HCT116 (cell line): ENCODE results near the gene TXNRD3. TPM values are rescaled to one million over a fixed set of nuclear protein-coding genes. Genes with fewer than 3 reads are reported as not detected.

ENCODE experiments used
- ATAC-seq: fragments of 200-7000 bp; cut with Tn5 transposase; 2 replicates; pipeline ENCODE4 v1.9.1; 2020; ENCODE audit warnings: mild to moderate bottlenecking, moderate library complexity
- BruUV-seq: library from RNA; stranded (reverse); fragments of 400-500 nt; replicated peaks from 2 replicates; lab custom pipeline; 2021; lab: Mats Ljungman, UMichigan
- CTCF ChIA-PET: fragments of 300-600 bp; sonication (Branson Sonifier 250); formaldehyde crosslinking; loops from one replicate; lab custom pipeline; 2021; ENCODE audit warnings: antibody characterized with exemption; lab: Charles Lee
- POLR2A ChIA-PET: fragments of 300-600, 350-600 bp; sonication (Branson Sonifier 250); formaldehyde crosslinking; loops from one replicate; lab custom pipeline; 2021; ENCODE audit warnings: antibody characterized with exemption; lab: Charles Lee
- RAD21 ChIA-PET, 2 experiments: fragments of 300-600 bp; sonication (Branson Sonifier 250); formaldehyde crosslinking; loops; one replicate each; lab custom pipeline; 2023; ENCODE audit warnings: low total read pairs in 2 of 2; ENCODE audit not compliant: uncharacterized antibody in 2 of 2, unreplicated experiment in 2 of 2, low non-redundant PET in 1 of 2; lab: Charles Lee
- DNase-seq: peaks from one replicate; pipeline ENCODE4 v3.0.0-alpha.2; 2010; ENCODE audit warnings: low read depth, low spot score
- H2AFZ ChIP-seq: fragments of 200-600 bp; shearing (Covaris generic), sonication (generic); 2 replicates; pipeline ENCODE4 v1.6.1; 2017; ENCODE audit warnings: low read depth, mixed run types, mixed read lengths, antibody characterized with exemption, low read length; ENCODE audit not compliant: poor library complexity, severe bottlenecking
- H3K27ac ChIP-seq: 2 replicates; pipeline ENCODE4 v1.5.1; 2012; ENCODE audit warnings: low read depth, low read length
- H3K27me3 ChIP-seq: fragments of 200-600 bp; sonication (generic); 2 replicates; pipeline ENCODE4 v1.6.1; 2016; ENCODE audit warnings: mixed run types, low read length, mixed read lengths; ENCODE audit not compliant: insufficient read depth
- H3K36me3 ChIP-seq, 2 experiments: fragments of 200-500 bp in 1 of 2; fragments of 200-600 bp in 1 of 2; sonication (Bioruptor generic) in 1 of 2; sonication (generic) in 1 of 2; 2 replicates each; pipeline versions ENCODE4 v1.5.1 to v1.6.1; 2014 to 2016; ENCODE audit warnings: low read length in 2 of 2, inconsistent platforms in 1 of 2, mixed read lengths in 1 of 2, mixed run types in 1 of 2; ENCODE audit not compliant: insufficient read depth in 2 of 2, control insufficient read depth in 1 of 2
- H3K4me1 ChIP-seq, 2 experiments: fragments of 200-600 bp in 1 of 2; sonication (generic) in 1 of 2; 2 replicates each; pipeline versions ENCODE4 v1.5.1 to v1.6.1; 2012 to 2017; ENCODE audit warnings: low read length in 2 of 2, inconsistent platforms in 1 of 2, mild to moderate bottlenecking in 1 of 2, mixed read lengths in 1 of 2, mixed run types in 1 of 2, moderate library complexity in 1 of 2; ENCODE audit not compliant: insufficient read depth in 2 of 2, control insufficient read depth in 1 of 2
- H3K4me2 ChIP-seq: fragments of 200-600 bp; sonication (generic); 2 replicates; pipeline ENCODE4 v1.6.1; 2017; ENCODE audit warnings: mixed run types, low read length, mixed read lengths
- H3K4me3 ChIP-seq, 2 experiments: fragments of 200-600 bp in 1 of 2; sonication (generic) in 1 of 2; replicated peaks in 1 of 2; 2 replicates each; pipeline ENCODE4 v1.5.1; 2011 to 2016; ENCODE audit warnings: low read length in 2 of 2, control low read depth in 1 of 2, low read depth in 1 of 2, mild to moderate bottlenecking in 1 of 2, mixed read lengths in 1 of 2, mixed run types in 1 of 2
- H3K79me2 ChIP-seq: fragments of 200-600 bp; sonication (generic); 2 replicates; pipeline ENCODE4 v1.6.1; 2017; ENCODE audit warnings: mild to moderate bottlenecking, mixed run types, low read length, moderate library complexity, mixed read lengths; ENCODE audit not compliant: insufficient read depth
- H3K9ac ChIP-seq: fragments of 200-600 bp; sonication (generic); 2 replicates; pipeline ENCODE4 v1.6.1; 2016; ENCODE audit warnings: low read length, mixed read lengths
- H3K9me2 ChIP-seq: fragments of 200-600 bp; sonication (generic), shearing (Covaris generic); 2 replicates; pipeline ENCODE4 v1.6.1; 2017; ENCODE audit warnings: mixed run types, mild to moderate bottlenecking, moderate library complexity; ENCODE audit not compliant: insufficient read depth
- H3K9me3 ChIP-seq, 2 experiments: fragments of 200-500 bp in 1 of 2; fragments of 200-600 bp in 1 of 2; sonication (Bioruptor generic) in 1 of 2; sonication (generic) in 1 of 2; 2 replicates each; pipeline ENCODE4 v1.6.1; 2014 to 2017; ENCODE audit warnings: low read length in 2 of 2, mixed read lengths in 2 of 2, inconsistent platforms in 1 of 2, low read depth in 1 of 2, mild to moderate bottlenecking in 1 of 2, mixed run types in 1 of 2, moderate library complexity in 1 of 2; ENCODE audit not compliant: control insufficient read depth in 1 of 2, insufficient read depth in 1 of 2
- H4K20me1 ChIP-seq: fragments of 200-600 bp; sonication (generic), shearing (Covaris generic); 2 replicates; pipeline ENCODE4 v1.6.1; 2017; ENCODE audit warnings: mixed run types, mild to moderate bottlenecking, moderate library complexity; ENCODE audit not compliant: insufficient read depth
- CBX3 ChIP-seq: IDR thresholded peaks from 2 replicates; pipeline ENCODE4 v1.6.1; 2012; ENCODE audit warnings: low read depth
- CEBPB ChIP-seq: IDR thresholded peaks from 2 replicates; pipeline ENCODE4 v1.6.1; 2012; ENCODE audit warnings: low read depth
- EGR1 ChIP-seq: IDR thresholded peaks from 2 replicates; pipeline ENCODE4 v1.6.1; 2012; ENCODE audit warnings: low read depth
- ELF1 ChIP-seq: IDR thresholded peaks from 2 replicates; pipeline ENCODE4 v1.6.1; 2012; ENCODE audit warnings: low read depth, borderline replicate concordance
- EZH2phosphoT487 ChIP-seq: fragments of 200-600 bp; IDR thresholded peaks from 2 replicates; pipeline ENCODE4 v1.6.1; 2018; ENCODE audit warnings: antibody characterized with exemption, borderline replicate concordance
- FOSL1 ChIP-seq: IDR thresholded peaks from 2 replicates; pipeline ENCODE4 v1.6.1; 2012; ENCODE audit warnings: low read depth
- JUND ChIP-seq: IDR thresholded peaks from 2 replicates; pipeline ENCODE4 v1.6.1; 2012
- MAX ChIP-seq: IDR thresholded peaks from 2 replicates; pipeline ENCODE4 v1.6.1; 2012
- POLR2AphosphoS5 ChIP-seq: IDR thresholded peaks from 2 replicates; pipeline ENCODE4 v1.6.1; 2011; ENCODE audit warnings: mild to moderate bottlenecking, low read depth, low read length, moderate library complexity
- RAD21 ChIP-seq: IDR thresholded peaks from 2 replicates; pipeline ENCODE4 v1.6.1; 2012; ENCODE audit warnings: low read depth, mild to moderate bottlenecking
- REST ChIP-seq: IDR thresholded peaks from 2 replicates; pipeline ENCODE4 v1.6.1; 2012; ENCODE audit warnings: low read depth
- SIN3A ChIP-seq: IDR thresholded peaks from 2 replicates; pipeline ENCODE4 v1.6.1; 2012; ENCODE audit warnings: low read depth
- SRF ChIP-seq: IDR thresholded peaks from 2 replicates; pipeline ENCODE4 v1.6.1; 2012; ENCODE audit warnings: low read depth
- TCF7L2 ChIP-seq: IDR thresholded peaks from 2 replicates; pipeline ENCODE4 v1.7.0; 2011; ENCODE audit warnings: borderline replicate concordance, inconsistent platforms; ENCODE audit not compliant: insufficient read depth, insufficient read length; ENCODE audit errors: extremely low read depth
- YY1 ChIP-seq: IDR thresholded peaks from 2 replicates; pipeline ENCODE4 v1.6.1; 2011; ENCODE audit warnings: low read length, low read depth, moderate library complexity, mild to moderate bottlenecking; ENCODE audit not compliant: insufficient replicate concordance; ENCODE audit errors: extremely low read depth
- ZFX ChIP-seq: fragments of 450-650 bp; IDR thresholded peaks from 2 replicates; pipeline ENCODE4 v1.6.1; 2017
- ZNF274 ChIP-seq: fragments of 200-500 bp; sonication (Bioruptor generic); IDR thresholded peaks from 2 replicates; pipeline ENCODE4 v1.6.1; 2014; ENCODE audit warnings: mild to moderate bottlenecking, low read depth, low read length, inconsistent platforms
- intact Hi-C: fragments of 100-400 bp; cut with micrococcal nuclease; formaldehyde crosslinking; loops from 2 replicates; pipeline ENCODE4 v1.10.0; 2022
- total RNA-seq: library from RNA; stranded (reverse); gene quantifications from one replicate; pipeline ENCODE4 v1.2.1, GENCODE V29; 2021; ENCODE audit not compliant: unreplicated experiment

The TXNRD3 gene
- total RNA-seq, 1 experiment from 2014 or later, result 19.3 TPM

GRCh38 chr3:126578702-126579101, 76.2 kb downstream of the TXNRD3 start:
- intact Hi-C loops, result no loop called here
- RAD21 ChIA-PET, result no interaction called here
- Histone ChIP-seq H3K79me2 (no peaks in the 10 kb centered on the region), H4K20me1 (no peaks in the 10 kb centered on the region), H3K9me2 (no peaks in the 10 kb centered on the region), H3K9ac (no peak overlapping the region), H3K4me3 (no peak overlapping the region), H3K9me3 (no peaks in the 10 kb centered on the region), H3K27ac (no peak overlapping the region), H2AFZ (no peak overlapping the region), H3K4me2 (no peak overlapping the region), H3K36me3 (no peaks in the 10 kb centered on the region), H3K27me3 (no peaks in the 10 kb centered on the region), H3K4me1 (no peaks in the 10 kb centered on the region)
- TF ChIP-seq ZFX, result no peak
- TF ChIP-seq SRF, result no peak
- CTCF ChIA-PET, result no interaction called here
- no peak for ATAC-seq
- BruUV-seq, result no TSS peak
- POLR2A ChIA-PET, result no interaction called here
- no peak for DNase-seq

GRCh38 chr3:126577261-126577660, 77.7 kb downstream of the TXNRD3 start:
- ChIA-PET CTCF (no interaction called here), RAD21 (no interaction called here)
- DNase-seq (no peak), ATAC-seq (no peak)
- Histone ChIP-seq H3K79me2 (no peaks in the 10 kb centered on the region), H3K27me3 (no peaks in the 10 kb centered on the region), H3K9me3 (no peaks in the 10 kb centered on the region), H3K36me3 (no peaks in the 10 kb centered on the region), H3K9ac (no peak overlapping the region), H3K27ac (no peak overlapping the region), H2AFZ (no peak overlapping the region)
- intact Hi-C loops, result no loop called here
- no peak for TF ChIP-seq YY1
- TF ChIP-seq SIN3A, result no peak
- no peak for TF ChIP-seq ELF1
- no peak for TF ChIP-seq POLR2AphosphoS5
- TF ChIP-seq CEBPB, result no peak
- TF ChIP-seq RAD21, result no peak
- no peak for TF ChIP-seq EGR1
- TF ChIP-seq EZH2phosphoT487, result no peak
- TF ChIP-seq CBX3, result no peak
- no peak for TF ChIP-seq FOSL1
- TF ChIP-seq JUND, result no peak
- no peak for TF ChIP-seq MAX
- no peak for TF ChIP-seq TCF7L2
- TF ChIP-seq ZNF274, result no peak
- TF ChIP-seq SRF, result no peak
- TF ChIP-seq REST, result no peak
- TF ChIP-seq, all 23 proteins: peak for 0
- POLR2A ChIA-PET, result no interaction called here
- H3K4me3 ChIP-seq, result no peak overlapping the region
- no peaks in the 10 kb centered on the region for H4K20me1 ChIP-seq
- no TSS peak for BruUV-seq
- H3K4me1 ChIP-seq, result no peaks in the 10 kb centered on the region
- no peaks in the 10 kb centered on the region for H3K9me2 ChIP-seq
- H3K4me2 ChIP-seq, result no peak overlapping the region
